ENCODE measurements around the gene ASTN2.

Gene ASTN2

GRCh38 chr9:117153021-117153420 is 261.8 kb downstream of the ASTN2 start:
- Histone ChIP-seq H3K4me1 (ENCODE audit: control insufficient read depth, low read length) (no peaks in the 10 kb centered on the region), H3F3A (ENCODE audit: control insufficient read depth, insufficient read depth) (no peaks in the 10 kb centered on the region), H3K79me2 (ENCODE audit: control insufficient read depth, low read length) (no peaks in the 10 kb centered on the region), H3K9me2 (replicated peaks; ENCODE audit: control insufficient read depth, low read length) (no peaks in the 10 kb centered on the region; the same call in 1 of the 2 replicates), H3K36me3 (ENCODE audit: control insufficient read depth, low read length) (peaks cover 5% of the 10 kb centered on the region; the same call in 1 of the 2 replicates), H4K20me1 (ENCODE audit: control insufficient read depth, insufficient read depth, low read depth, low read length) (no peaks in the 10 kb centered on the region), H3K27ac (ENCODE audit: low read depth, low read length) (no peak overlapping the region), H3K4me3 (ENCODE audit: low read length) (no peak overlapping the region), H3K27me3 (ENCODE audit: control insufficient read depth, low read length) (no peaks in the 10 kb centered on the region), H3K9me3 (ENCODE audit: control insufficient read depth, insufficient read depth, low read length) (no peaks in the 10 kb centered on the region), H3K4me2 (ENCODE audit: low read length) (no peak overlapping the region)
- TF ChIP-seq EZH2phosphoT487 (IDR thresholded peaks at IDR 0.05; ENCODE audit: borderline replicate concordance, low read length) (no peak), CTCF (IDR thresholded peaks at IDR 0.05; ENCODE audit: low read depth, low read length, poor library complexity, severe bottlenecking) (no peak)

- H3K4me2 ChIP-seq (ENCODE audit: low read length) = no peak overlapping the region
- no peaks in the 10 kb centered on the region for H3K27me3 ChIP-seq (ENCODE audit: control insufficient read depth, low read length)
- H3K4me3 ChIP-seq (ENCODE audit: low read length) = no peak overlapping the region
- TF ChIP-seq EZH2phosphoT487 (IDR thresholded peaks at IDR 0.05; ENCODE audit: borderline replicate concordance, low read length) = no peak
- no peak for TF ChIP-seq CTCF (IDR thresholded peaks at IDR 0.05; ENCODE audit: low read depth, low read length, poor library complexity, severe bottlenecking)
- H3K79me2 ChIP-seq (ENCODE audit: control insufficient read depth, low read length) = no peaks in the 10 kb centered on the region
- H3K9me2 ChIP-seq (replicated peaks; ENCODE audit: control insufficient read depth, low read length) = no peaks in the 10 kb centered on the region; the same call in 1 of the 2 replicates
- H3K4me1 ChIP-seq (ENCODE audit: control insufficient read depth, low read length) = no peaks in the 10 kb centered on the region
- H3K9me3 ChIP-seq (ENCODE audit: control insufficient read depth, insufficient read depth, low read length) = no peaks in the 10 kb centered on the region
- H3K27ac ChIP-seq (ENCODE audit: low read depth, low read length) = no peak overlapping the region
- H3K36me3 ChIP-seq (ENCODE audit: control insufficient read depth, low read length) = peaks cover 5% of the 10 kb centered on the region; the same call in 1 of the 2 replicates
- H4K20me1 ChIP-seq (ENCODE audit: control insufficient read depth, insufficient read depth, low read depth, low read length) = no peaks in the 10 kb centered on the region
- H3F3A ChIP-seq (ENCODE audit: control insufficient read depth, insufficient read depth) = no peaks in the 10 kb centered on the region
Measured at GRCh38 chr9:117151716-117152115, 263.1 kb downstream of the ASTN2 start.

GRCh38 chr9:117149996-117150395 is 264.9 kb downstream of the ASTN2 start:
- Histone ChIP-seq H3K36me3 (ENCODE audit: control insufficient read depth, low read length) (peaks cover 5% of the 10 kb centered on the region; the same call in 1 of the 2 replicates), H3K4me1 (ENCODE audit: control insufficient read depth, low read length) (no peaks in the 10 kb centered on the region), H3K4me2 (ENCODE audit: low read length) (no peak overlapping the region), H3K27ac (ENCODE audit: low read depth, low read length) (no peak overlapping the region), H3K9me2 (replicated peaks; ENCODE audit: control insufficient read depth, low read length) (no peaks in the 10 kb centered on the region; the same call in 1 of the 2 replicates), H3K79me2 (ENCODE audit: control insufficient read depth, low read length) (no peaks in the 10 kb centered on the region), H3K27me3 (ENCODE audit: control insufficient read depth, low read length) (no peaks in the 10 kb centered on the region), H3K9me3 (ENCODE audit: control insufficient read depth, insufficient read depth, low read length) (no peaks in the 10 kb centered on the region), H4K20me1 (ENCODE audit: control insufficient read depth, insufficient read depth, low read depth, low read length) (no peaks in the 10 kb centered on the region), H3K4me3 (ENCODE audit: low read length) (no peak overlapping the region), H3F3A (ENCODE audit: control insufficient read depth, insufficient read depth) (no peaks in the 10 kb centered on the region)
- TF ChIP-seq CTCF (IDR thresholded peaks at IDR 0.05; ENCODE audit: low read depth, low read length, poor library complexity, severe bottlenecking) (no peak), EZH2phosphoT487 (IDR thresholded peaks at IDR 0.05; ENCODE audit: borderline replicate concordance, low read length) (no peak)

All from DOHH2 (cell line).